A549 (cell line): ENCODE data around the gene SOD1.

Experiments used
- CHD2 ChIP-seq: fragments of 150-350 bp; IDR thresholded peaks from 2 replicates; pipeline ENCODE4 v1.6.1; 2014; ENCODE audit warnings: low read length; ENCODE audit not compliant: partially characterized antibody
- CTCF ChIP-seq: fragments of >200 bp; sonication (Bioruptor Twin); formaldehyde crosslinking; IDR thresholded peaks from 3 replicates; pipeline ENCODE4 v1.5.1; 2016
- ELK1 ChIP-seq: fragments of 150-350 bp; IDR thresholded peaks from 2 replicates; pipeline ENCODE4 v1.6.1; 2014; ENCODE audit warnings: low read depth, mild to moderate bottlenecking, low read length
- EP300 ChIP-seq, 2 experiments: fragments of >200 bp; sonication (Bioruptor Twin); formaldehyde crosslinking; IDR thresholded peaks; 2 replicates in 1 of 2; 3 replicates in 1 of 2; pipeline ENCODE4 v1.6.1; 2016 to 2017
- KDM1A ChIP-seq: fragments of 200-600 bp; sonication (generic); IDR thresholded peaks from 2 replicates; pipeline ENCODE4 v1.6.1; 2016; ENCODE audit warnings: low read depth, mild to moderate bottlenecking
- MAX ChIP-seq: IDR thresholded peaks from 2 replicates; pipeline ENCODE4 v1.6.1; 2012
- REST ChIP-seq: fragments of 200-600 bp; sonication (generic); IDR thresholded peaks from 2 replicates; pipeline ENCODE4 v1.6.1; 2016; ENCODE audit warnings: antibody characterized with exemption, mild to moderate bottlenecking, moderate library complexity
- SMC3 ChIP-seq: fragments of >200 bp; sonication (Bioruptor Twin); formaldehyde crosslinking; IDR thresholded peaks from 3 replicates; pipeline ENCODE4 v1.6.1; 2018; ENCODE audit warnings: inconsistent platforms

- no peak for TF ChIP-seq MAX
- TF ChIP-seq KDM1A = no peak
- TF ChIP-seq CHD2 = no peak
- TF ChIP-seq EP300 (IDR thresholded peaks at IDR 0.05) = no peak
- TF ChIP-seq CTCF = no peak
- no peak for TF ChIP-seq REST
- no peak for TF ChIP-seq ELK1
- no peak for TF ChIP-seq SMC3
Observed at GRCh38 chr21:31675318-31675717, 15.8 kb downstream of the SOD1 start.
